ENCODE measurements around the gene MICA.
"Not testable (repeated sequence)": the region's sequence is repeated elsewhere in the genome, so short reads cannot be mapped to it uniquely, and the experiment has no call there.

Gene MICA

DNA sequence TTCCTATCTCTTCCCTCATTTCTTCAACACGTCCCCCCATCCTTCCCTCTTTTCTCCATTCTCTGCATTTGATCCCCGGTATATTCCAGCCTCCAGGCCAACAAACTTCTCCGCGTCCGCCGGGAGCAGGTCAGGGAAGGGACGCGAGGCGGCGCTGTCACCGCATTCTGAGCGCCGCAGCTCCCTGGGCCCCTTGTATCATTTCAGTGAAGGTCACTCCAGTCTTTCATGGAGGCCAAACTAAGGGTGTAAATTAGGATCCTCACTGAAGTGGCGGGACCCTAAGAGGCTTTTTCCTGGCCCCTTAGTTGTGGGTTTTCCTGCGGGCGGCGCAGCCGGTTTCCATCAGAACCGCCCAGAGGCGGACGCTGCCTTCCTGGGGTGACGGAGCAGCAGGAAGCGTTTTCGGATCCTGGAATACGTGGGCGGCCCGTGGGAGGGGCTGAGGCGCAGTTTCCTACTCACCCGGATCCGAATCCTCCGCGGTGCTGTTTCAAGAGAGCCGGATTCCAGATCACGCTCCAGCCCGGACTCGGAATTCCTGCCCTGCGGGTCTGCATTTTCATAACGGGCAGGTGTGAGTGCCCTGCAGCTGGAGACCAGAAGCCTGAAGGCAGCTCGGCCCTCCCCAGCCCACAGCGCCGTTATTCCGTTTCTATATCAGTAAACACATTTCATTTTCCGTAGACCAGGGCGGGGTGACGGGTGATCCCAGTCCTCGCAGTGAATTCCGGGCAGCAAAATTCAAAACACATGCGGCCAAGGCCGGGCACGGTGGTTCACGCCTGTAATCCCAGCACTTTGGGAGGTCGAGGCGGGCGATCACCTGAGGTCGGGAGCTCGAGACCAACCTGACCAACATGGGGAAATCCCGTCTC lies 3.6 kb upstream of the MICA start:
- peak; percentile 87 for FAIRE-seq
- no peak for TF ChIP-seq POLR2AphosphoS5 (IDR thresholded peaks at IDR 0.05; ENCODE audit: low read depth, low read length)
- TF ChIP-seq POLR2A (IDR thresholded peaks at IDR 0.05; ENCODE audit: low read depth, low read length) = no peak
- TF ChIP-seq TAF1 (IDR thresholded peaks at IDR 0.05; ENCODE audit: borderline replicate concordance, low read depth, low read length) = no peak
- peak; percentile 50 for DNase-seq (ENCODE audit: insufficient read length)

DNA sequence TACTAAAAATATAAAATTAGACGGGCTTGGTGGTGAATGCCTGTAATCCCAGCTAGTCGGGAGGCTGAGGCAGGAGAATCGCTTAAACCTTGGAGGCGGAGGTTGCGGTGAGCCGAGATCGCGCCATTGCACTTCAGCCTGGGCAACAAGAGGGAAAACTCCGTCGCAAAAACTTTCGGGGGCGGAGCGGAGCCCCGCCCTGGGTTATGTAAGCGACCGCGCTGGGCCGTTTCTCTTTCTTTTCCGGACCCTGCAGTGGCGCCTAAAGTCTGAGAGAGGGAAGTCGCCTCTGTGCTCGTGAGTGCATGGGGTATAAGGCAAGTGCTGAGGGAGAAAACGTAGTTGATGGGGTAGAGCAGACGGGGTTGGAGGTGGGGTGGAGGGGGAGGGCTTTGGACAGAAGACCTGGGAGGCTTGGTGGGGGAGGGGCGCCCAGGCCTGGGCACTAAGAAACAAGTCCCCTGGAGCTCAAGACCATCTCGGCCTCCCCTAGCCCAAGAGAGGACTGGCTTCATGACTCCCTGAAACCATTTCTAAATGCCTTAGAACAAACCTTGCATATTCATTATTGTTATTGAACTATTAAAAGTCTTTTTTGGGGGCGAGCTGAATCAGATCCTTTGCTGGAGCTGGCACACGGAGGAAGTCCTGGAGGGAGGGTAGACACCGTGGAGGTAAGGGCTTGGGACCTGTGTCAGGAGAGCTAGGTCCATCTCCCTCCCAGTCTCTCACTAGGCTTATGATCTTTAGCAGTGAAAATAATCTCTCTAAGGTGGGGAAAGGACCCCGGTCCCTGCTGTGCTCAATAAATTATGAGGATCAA lies 2.7 kb upstream of the MICA start:
- TF ChIP-seq TAF1 (IDR thresholded peaks at IDR 0.05; ENCODE audit: borderline replicate concordance, low read depth, low read length) (peak; percentile 57; the same call in 1 of the 2 replicates), POLR2AphosphoS5 (IDR thresholded peaks at IDR 0.05; ENCODE audit: low read depth, low read length) (peak; percentile 53; the same call in 1 of the 2 replicates), POLR2A (IDR thresholded peaks at IDR 0.05; ENCODE audit: low read depth, low read length) (peak; percentile 75)
- FAIRE-seq = no peak
- no peak for DNase-seq (ENCODE audit: insufficient read length)

DNA sequence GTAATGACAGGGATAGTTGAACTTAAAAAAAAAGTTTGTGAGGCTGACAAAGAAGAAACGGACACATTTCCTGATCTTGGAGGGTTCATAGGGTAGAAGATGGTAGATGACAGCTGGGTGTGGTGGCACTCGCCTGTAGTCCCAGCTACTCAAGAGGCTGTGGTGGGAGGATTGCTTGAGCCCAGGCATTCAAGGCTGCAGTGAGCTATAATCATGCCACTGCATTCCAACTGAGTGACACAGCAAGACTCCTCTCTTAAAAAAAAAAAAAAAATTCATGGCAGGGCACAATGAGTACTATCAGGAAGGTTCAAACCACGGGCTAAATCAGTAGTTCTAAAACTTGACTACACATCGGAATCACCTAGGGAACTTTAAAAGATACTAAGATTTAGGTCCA lies 2.0 kb upstream of the MICA start:
- FAIRE-seq (no peak), DNase-seq (ENCODE audit: insufficient read length) (no peak)
- TF ChIP-seq POLR2A (IDR thresholded peaks at IDR 0.05; ENCODE audit: low read depth, low read length) (no peak), TAF1 (IDR thresholded peaks at IDR 0.05; ENCODE audit: borderline replicate concordance, low read depth, low read length) (no peak), POLR2AphosphoS5 (IDR thresholded peaks at IDR 0.05; ENCODE audit: low read depth, low read length) (no peak)

DNA sequence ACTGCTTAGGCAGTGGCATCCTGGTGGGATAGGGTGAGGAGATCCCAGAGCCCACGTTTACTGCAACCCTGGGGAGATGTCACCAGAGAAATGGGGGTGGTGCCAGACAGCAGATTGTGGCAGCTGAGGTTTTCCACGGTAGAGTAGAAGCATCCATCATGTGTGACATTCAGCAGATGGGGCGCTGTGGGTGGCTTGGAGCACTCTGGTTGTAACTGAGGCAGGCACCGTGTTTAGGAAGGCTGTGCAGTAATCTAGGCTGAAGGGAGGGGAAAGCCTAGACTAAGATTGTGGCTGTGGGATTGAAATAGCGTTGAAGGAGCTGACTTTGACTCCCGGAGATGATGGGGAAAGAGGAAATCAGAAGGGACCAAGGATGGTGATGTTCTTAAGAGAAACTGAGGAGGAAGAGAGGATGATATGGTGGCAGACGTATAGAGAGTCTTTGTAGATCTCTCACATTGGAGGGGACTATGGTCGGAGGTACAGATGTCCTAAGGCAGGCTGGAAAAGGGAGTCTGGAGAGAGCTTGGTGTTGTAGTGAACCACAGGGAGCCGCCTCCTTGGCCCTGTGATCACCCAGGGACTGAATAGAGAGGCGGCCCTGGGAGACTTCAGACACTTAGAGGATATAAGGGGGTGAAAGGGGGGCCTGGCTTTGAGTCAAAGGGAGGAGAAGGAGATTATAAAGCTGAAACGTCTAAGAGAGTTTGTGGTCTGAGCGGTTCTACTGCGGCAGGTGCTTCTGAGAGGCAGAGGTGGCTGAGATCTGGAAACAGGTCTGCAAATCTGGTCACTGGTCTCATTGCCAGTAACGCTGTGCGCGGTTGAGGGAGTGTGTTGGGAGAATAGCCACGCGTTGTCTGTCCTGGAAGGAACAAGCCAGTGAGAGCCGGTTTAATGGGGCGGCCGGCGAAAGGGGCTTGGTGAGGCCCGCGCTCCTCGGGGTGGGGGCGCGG lies 792 bp upstream of the MICA start:
- TF ChIP-seq POLR2AphosphoS5 (IDR thresholded peaks at IDR 0.05; ENCODE audit: low read depth, low read length) (no peak), TAF1 (IDR thresholded peaks at IDR 0.05; ENCODE audit: borderline replicate concordance, low read depth, low read length) (no peak), POLR2A (IDR thresholded peaks at IDR 0.05; ENCODE audit: low read depth, low read length) (no peak)
- peak; percentile 14 for FAIRE-seq
- DNase-seq (ENCODE audit: insufficient read length) = no peak

DNA sequence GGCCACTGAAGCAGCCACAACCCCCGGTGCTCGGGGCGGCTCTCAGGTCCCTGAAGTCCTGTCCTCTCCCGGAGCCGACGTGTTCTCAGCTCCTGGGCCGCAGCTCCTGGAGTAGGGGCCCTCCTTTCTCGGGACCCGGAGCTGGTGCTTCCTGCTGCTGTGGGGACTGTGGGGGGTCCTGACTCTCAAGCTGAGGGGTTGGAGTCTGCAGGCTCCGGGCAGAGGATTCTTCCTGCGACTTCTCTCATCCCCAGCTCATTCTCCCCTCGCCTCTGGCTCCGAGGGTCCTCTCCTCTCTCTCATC lies 618 bp downstream of the MICA start:
- not testable (repeated sequence) for FAIRE-seq; DNase-seq (ENCODE audit: insufficient read length)

DNA sequence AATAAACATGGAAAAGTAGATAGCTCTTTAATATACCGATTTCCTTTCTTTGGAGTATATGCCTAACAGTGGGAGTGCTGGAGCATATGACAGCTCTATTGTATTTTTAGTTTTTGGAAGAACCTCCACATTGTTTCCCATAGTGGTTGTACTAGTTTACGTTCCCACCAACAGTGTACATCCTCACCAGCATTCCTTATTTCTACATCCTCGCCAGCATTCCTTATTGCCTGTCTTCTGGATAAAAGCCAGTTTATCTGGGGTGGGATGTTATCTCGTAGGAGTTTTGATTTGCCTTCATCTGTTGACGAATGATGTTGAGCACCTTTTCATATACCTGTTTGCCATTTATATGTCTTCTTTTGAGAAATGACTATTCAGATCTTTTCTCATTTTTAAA lies 2.6 kb downstream of the MICA start:
- no peak for FAIRE-seq
- no peak for DNase-seq (ENCODE audit: insufficient read length)
- no peak for TF ChIP-seq POLR2A (IDR thresholded peaks at IDR 0.05; ENCODE audit: low read depth, low read length)
- TF ChIP-seq TAF1 (IDR thresholded peaks at IDR 0.05; ENCODE audit: borderline replicate concordance, low read depth, low read length) = no peak
- TF ChIP-seq POLR2AphosphoS5 (IDR thresholded peaks at IDR 0.05; ENCODE audit: low read depth, low read length) = no peak

DNA sequence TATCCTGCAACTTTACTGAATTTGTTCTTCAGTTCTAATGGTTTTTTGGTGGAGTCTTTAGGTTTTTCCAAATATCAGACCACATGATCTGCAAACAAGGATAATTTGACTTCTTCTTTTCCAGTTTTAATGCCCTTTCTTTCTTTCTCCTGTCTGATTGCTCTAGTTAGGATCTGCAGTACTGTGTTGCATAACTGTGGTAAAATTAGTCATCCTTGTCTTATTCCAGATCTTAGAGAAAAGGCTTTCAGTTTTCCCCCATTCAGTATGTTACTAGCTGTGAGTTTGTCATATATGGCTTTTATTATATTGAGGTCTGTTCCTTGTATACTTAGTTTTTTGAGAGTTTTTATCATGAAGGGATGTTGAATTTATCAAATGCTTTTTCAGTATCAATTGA lies 4.3 kb downstream of the MICA start:
- FAIRE-seq = no peak
- TF ChIP-seq POLR2AphosphoS5 (IDR thresholded peaks at IDR 0.05; ENCODE audit: low read depth, low read length) (no peak), POLR2A (IDR thresholded peaks at IDR 0.05; ENCODE audit: low read depth, low read length) (no peak), TAF1 (IDR thresholded peaks at IDR 0.05; ENCODE audit: borderline replicate concordance, low read depth, low read length) (no peak)
- DNase-seq (ENCODE audit: insufficient read length) = no peak

DNA sequence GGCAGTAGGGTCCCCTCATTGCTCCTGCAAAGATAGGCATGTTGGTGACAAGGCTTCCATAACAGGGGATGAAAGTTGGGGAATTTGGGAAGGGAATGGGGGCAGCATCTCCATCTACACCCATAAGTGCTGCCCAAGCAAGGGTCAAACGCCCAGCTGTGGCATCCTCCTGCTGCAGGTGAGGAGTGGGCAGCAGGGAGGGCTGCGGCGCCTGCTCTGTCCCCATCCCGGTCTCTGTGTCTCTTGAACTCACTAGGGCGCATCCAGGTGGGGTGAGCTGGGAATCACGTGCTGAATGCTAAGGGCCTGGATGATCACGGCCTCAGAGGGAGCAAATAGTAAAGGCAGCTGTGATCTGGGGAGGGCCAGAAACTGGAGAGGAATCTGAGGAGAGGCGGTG lies 9.1 kb downstream of the MICA start:
- DNase-seq (ENCODE audit: insufficient read length) (no peak), FAIRE-seq (no peak)
- TF ChIP-seq POLR2AphosphoS5 (IDR thresholded peaks at IDR 0.05; ENCODE audit: low read depth, low read length) = no peak

DNA sequence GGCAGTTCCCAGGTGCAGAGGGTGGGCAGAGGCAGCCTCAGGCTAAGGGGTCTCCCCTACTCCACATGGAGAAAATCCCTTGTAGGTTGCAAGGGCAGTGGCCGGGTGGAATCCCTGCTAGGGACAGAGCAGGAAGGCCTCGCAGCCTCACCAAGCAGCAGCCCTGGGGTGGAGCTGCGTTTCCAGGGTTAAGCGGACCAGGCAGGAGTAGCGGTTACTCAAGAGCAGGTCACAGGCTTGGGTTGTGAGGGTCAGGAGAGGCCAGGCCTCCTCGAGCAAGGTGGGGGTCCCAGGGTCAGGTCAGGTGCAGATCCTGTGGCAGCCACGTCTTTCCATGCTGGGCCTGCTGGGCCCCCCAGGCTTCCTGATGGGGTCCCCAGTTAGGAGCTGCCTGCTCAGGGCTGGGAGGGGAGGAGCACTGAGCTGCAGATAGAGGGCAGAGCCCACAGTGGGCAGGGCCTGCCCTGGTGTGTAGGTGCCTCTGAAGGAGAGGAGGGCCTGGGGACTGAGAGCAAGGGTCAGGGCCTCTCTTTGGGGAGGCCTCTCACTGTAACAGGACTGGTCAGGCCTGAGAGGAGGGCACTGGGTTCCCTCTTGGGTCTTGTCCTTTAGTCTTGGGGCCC lies 10.9 kb downstream of the MICA start:
- not testable (repeated sequence) for FAIRE-seq; DNase-seq (ENCODE audit: insufficient read length)

DNA sequence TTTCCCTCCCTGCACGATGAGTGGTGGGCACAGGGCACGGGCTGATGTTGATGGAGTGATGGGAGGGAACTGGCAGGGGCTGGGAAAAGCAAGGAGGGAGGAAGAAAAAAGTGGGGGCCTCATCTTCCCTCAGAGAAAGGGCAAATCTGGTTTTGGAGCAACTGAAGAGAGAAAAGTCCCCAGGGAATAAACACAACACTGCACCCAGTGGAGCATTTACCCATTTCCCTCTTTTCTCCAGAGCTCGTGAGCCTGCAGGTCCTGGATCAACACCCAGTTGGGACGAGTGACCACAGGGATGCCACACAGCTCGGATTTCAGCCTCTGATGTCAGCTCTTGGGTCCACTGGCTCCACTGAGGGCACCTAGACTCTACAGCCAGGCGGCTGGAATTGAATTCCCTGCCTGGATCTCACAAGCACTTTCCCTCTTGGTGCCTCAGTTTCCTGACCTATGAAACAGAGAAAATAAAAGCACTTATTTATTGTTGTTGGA lies 11.4 kb downstream of the MICA start:
- TF ChIP-seq POLR2AphosphoS5 (IDR thresholded peaks at IDR 0.05; ENCODE audit: low read depth, low read length) = no peak
- no peak for TF ChIP-seq POLR2A (IDR thresholded peaks at IDR 0.05; ENCODE audit: low read depth, low read length)
- TF ChIP-seq TAF1 (IDR thresholded peaks at IDR 0.05; ENCODE audit: borderline replicate concordance, low read depth, low read length) = no peak
- no peak for FAIRE-seq

DNA sequence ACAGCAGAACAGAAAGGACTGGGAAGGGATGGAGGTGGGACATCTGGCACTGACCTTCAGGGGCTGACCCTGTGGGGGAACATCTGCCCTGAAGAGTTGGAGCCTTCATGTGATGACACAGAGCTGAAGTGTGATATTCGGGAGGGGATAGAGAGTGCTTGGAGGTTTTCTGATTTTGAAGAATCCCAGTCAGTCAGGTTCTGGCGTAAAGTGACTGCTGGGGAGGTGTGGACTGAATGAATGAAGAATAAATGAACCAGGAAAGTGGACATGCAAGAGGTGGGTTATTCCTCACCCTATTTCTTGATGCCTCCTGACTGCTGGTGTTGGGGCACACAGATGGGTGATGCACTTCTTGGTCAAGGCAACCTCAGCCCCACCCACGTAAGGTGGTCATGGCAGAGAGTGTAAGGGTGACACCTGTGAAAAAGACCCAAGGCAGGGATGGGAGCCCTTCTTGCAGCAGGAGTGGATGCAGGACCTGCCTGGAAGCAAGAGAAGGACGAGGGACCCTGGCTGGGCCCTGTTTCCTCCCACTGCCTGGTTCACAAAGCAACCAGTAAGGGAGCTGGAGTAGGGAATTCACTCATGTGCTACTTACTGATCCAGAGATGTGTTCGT lies 13.1 kb downstream of the MICA start:
- peak; percentile 42; the same call in 1 of the 2 replicates for TF ChIP-seq POLR2AphosphoS5 (IDR thresholded peaks at IDR 0.05; ENCODE audit: low read depth, low read length)
- no peak for TF ChIP-seq POLR2A (IDR thresholded peaks at IDR 0.05; ENCODE audit: low read depth, low read length)
- FAIRE-seq = no peak
- no peak for DNase-seq (ENCODE audit: insufficient read length)

More for the DNA sequence above, 11.4 kb downstream of the MICA start:
- no peak for DNase-seq (ENCODE audit: insufficient read length)
